Measurements from ENCODE around the gene PLXNA4.
"Not testable (repeated sequence)": the region's sequence is repeated elsewhere in the genome, so short reads cannot be mapped to it uniquely, and the experiment has no call there.

Gene PLXNA4

DNA sequence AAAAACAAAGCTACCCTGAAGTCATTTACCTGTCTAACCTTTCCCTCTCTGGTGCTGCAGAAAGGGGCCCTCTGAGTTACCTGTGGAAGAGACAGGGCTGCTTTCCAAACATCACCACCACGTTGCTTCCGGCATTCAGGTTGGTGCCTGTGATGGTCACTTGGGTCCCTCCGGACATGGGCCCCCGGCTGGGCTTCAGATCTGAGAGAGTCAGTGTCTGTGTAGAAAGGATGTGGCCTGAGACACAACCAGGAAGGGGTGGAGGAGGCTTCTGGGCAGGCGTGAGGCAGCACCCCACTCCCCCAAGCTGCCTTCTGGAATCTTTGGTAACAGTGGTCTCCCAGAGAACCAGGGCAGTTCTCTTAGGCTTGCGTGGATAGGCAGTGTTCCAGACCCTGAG, 388.9 kb downstream of the PLXNA4 start:
- no peak for DNase-seq

DNA sequence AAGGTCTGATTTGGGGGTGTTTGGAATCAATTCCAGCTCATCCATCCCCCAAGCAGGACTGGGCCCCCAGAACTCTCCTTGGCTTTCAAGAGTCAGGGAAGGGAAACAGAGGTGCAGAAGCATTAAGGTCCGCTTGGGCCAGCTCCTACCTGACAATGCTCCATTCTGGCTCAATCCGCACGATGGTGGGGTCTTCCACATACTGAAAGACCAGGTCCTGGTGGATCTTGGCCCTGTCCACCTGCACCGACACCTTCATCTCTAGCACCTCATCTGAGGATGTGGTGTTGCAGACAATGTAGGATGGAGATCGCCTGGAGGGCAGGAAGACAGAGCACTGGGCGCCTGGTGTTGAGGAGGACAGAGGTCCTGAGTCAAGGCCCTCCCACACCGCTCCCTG, 391.1 kb downstream of the PLXNA4 start:
- DNase-seq = no peak

GRCh38 chr7:132183781-132184380, 392.4 kb downstream of the PLXNA4 start:
- DNase-seq = no peak

DNA sequence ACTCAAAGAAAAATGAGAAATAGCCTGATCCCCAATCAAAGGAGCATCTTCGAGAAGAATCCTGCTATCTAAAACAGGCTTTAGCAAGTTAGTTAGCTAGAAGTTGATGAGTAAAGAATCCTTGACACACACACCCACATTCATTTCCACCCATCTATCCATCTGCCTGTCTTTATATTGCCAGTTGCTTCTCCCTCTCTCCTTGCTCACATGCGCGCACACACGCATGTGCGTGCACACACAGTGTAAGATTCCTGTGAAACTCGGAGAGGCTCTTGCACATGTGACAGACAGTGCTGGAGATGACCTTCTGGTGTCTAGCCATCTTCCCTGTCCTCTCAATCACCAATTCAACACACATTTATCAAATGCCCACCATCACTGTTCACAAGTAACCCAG, 393.3 kb downstream of the PLXNA4 start:
- DNase-seq = no peak

- no peak for DNase-seq
Observed at GRCh38 chr7:132181946-132182685, 394.2 kb downstream of the PLXNA4 start.

DNA sequence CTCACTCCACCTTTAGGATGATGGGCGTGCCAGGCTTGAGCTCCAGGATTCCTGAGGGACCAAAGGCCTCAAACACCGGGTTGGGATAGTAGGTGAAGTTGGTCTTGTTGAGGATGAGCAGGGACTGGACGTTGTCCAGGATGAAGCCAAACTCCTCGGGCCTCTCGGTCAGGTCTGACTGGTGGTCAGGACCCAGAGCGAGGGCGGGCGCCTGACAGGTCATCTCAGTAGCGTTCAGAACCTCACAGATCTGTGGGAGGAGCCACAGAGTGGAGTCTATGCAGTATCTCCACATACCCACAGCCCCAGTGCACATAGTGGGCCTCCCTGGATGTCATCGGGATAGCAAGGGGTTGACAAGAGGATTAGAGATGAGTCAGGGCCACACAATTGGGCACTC, 394.9 kb downstream of the PLXNA4 start:
- no peak for DNase-seq

DNA sequence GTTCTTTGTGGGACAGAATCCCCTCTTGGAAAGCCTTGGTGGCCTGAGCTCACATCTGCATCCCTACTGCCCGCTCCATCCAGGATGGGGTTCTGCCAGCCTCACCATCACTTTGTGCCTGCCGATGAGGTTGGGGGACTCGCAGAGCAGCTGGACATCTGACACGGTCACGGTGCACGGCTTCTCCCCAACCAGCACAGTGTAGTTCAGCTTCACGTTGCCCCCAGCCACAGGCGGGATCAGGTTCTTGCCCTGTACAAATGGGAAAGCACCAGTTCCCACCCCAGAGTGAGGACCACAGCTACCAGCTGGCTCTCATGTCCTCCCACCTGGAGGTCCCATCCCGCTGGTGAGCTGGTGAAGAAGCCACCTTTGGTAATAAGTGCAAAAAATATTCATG, 395.8 kb downstream of the PLXNA4 start:
- no peak for DNase-seq

GRCh38 chr7:132179681-132180080, 396.6 kb downstream of the PLXNA4 start:
- DNase-seq = no peak

GRCh38 chr7:132179080-132179430, 397.2 kb downstream of the PLXNA4 start:
- no peak for DNase-seq

DNA sequence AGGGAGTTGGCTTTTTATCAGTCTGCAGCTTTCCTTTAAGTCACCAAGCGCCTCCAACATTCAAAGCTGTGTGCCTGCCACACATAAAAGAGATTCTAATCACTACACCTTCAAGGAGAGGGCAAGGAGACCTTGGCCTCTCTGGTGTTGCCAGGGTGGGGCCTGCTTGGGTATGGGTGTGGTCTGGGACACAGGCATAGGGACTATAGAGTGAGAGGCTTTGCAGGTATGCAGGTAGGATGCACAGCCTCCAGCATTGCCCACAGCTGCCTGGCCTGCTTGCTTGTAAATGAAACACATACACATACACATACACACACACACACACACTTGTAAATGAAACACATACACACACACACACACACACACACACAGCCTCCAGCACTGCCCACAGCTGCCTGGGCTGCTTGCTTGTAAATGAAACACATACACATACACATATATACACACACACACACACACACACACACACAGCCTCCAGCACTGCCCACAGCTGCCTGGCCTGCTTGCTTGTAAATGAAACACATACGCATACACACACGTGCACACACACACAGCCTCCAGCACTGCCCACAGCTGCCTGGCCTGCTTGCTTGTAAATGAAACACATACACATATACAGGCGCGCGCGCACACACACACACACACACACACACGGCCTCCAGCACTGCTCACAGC, 397.7 kb downstream of the PLXNA4 start:
- DNase-seq = not testable (repeated sequence)

GRCh38 chr7:132177708-132178401, 398.4 kb downstream of the PLXNA4 start:
- DNase-seq = no peak

DNA sequence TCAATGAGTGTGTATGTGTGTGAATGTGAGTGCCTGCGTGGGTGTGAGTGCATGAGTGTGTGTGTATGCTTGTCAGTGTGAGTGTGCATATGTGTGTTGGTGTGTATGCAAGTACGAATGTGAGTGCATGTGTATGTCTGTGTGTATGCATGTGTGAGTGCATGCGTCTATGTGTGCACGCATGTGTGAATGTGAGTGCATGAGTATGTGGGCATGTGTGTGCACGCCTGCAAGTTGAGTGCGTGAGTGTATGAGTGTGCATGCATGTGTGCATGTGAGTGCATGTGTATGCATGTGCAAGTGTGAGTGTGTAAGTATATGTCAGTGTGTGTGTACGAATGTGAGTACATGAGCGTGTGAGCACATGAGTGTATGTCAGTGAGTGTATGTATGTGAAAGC, 399.6 kb downstream of the PLXNA4 start:
- DNase-seq = no peak

GRCh38 chr7:132171130-132171576, 405.1 kb downstream of the PLXNA4 start:
- no peak for DNase-seq

DNA sequence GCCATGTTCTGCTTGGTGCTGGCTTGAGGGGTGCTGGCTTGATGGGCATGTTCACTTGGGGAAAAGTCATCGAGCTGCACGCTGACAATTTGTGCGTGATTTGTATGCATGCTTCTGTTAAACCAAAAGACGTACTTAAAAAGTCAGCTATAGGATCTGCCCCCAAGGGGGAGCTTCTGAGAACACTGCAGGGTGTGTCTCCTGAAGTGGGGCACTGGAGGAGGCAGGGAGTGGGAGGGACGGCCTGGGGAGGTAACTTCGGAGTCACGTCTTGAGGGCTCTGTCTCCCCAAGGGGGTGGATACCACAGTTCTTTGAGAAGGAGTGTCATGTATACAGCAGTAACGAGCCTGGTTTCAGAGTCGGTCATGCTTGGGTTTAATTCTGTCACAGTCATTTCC, 406.5 kb downstream of the PLXNA4 start:
- DNase-seq = no peak

DNA sequence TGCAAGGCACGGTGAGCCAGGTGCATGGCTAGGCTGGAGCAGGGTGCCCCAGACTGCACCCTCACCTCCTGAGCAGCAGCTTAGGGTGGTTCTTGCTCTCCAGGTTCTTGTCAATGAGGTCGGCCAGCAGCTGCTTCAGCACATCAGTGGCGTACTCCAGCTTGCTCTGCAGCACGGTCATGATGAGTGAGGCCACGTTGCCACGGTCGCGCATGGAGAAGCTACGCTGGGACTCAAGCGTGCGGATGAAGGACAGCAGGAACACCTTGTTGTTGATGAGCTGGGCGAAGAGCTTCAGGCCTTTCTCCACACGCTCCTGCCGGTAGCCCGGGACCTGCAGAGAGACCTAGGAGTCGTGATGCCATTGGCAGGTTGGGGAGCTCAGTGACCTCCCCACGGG, 408.0 kb downstream of the PLXNA4 start:
- DNase-seq = no peak

GRCh38 chr7:132165695-132166094, 410.6 kb downstream of the PLXNA4 start:
- not testable (repeated sequence) for DNase-seq

DNA sequence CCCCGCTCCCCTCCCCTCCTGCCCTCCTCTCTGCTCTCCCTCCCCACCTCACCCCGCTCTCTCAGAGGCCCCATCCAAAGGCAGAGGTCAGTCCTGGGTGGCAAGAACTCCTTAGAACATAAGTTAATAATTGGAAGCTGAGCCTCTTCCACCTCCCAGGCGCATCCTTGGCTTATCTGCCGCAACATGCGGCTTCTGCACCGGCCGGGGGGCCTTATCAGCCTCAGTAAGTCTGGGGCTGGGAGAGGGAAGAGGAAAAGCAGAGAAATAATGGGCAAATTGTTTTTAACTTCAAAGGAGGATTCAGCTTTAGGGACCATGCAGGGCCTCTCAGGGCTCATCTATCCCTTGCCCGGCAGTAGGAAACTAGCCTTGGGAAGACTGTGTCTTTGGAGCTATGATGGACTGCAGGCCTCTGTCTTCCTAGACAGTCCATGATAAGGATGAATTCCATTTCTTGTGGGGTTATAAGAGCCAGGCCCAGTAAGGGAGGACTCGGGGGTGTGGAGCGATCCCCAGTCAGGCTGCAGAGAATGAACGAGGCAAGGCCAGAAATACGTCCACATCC, 411.6 kb downstream of the PLXNA4 start:
- no peak for DNase-seq

- DNase-seq = no peak
Observed at GRCh38 chr7:132162556-132163144, 413.6 kb downstream of the PLXNA4 start.

DNA sequence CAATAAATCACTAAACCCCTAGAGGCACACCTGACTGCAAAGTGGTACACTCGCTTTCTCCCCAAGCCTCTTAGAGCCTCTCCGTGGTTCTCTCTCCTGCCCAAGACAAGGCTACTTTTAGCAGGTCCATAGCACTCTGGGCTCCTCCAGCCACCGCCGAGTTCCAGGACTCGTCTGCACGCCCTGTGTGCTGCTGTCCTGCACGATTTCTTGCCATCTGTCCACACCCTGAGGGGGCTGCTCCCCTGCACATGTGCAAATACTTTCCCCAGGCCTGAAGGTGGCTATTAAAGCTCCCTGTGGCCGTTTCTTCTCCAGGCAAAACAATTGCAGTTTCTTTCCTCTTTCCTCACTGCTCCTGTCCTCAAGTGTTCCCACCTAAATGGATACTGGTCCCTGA, 414.3 kb downstream of the PLXNA4 start:
- DNase-seq = no peak

DNA sequence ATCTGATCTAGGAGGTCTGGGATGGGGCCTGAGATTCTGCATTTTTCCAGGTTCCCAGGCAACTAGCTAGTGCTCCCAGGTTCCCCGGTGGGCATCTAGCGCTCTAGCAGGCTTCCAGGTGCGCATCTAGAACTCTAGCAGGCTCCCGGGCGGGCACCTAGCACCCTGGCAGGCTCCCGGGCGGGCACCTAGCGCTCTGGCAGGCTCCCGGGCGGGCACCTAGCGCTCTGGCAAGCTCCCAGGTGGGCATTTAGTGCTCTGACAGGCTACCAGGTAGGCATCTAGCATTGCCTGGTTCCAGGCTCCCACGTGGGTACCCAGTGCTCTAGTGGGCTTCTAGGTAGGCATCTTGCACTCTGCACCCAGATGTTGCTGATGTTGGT, 414.7 kb downstream of the PLXNA4 start:
- DNase-seq = no peak

GRCh38 chr7:132160611-132161532, 415.4 kb downstream of the PLXNA4 start:
- no peak for DNase-seq

- DNase-seq = no peak
Observed at GRCh38 chr7:132158841-132159240, 417.4 kb downstream of the PLXNA4 start.

Measured in NCI-H1417 treated with DMSO at 0.1 percent for 48 hours (cell line).